Measurements from ENCODE around the gene UTP4. TPM values are rescaled to one million over a fixed set of nuclear protein-coding genes. Genes with fewer than 3 reads are reported as not detected.
A peak's percentile ranks its signal among the peaks of the same experiment; 100 is the strongest.

UTP4 gene
- total RNA-seq, 1 experiment from 2014 or later = 125 TPM

- intact Hi-C loops (cut with micrococcal nuclease) = no loop called here
- H3K27ac ChIP-seq (ENCODE audit: low read depth, low read length) = peak overlapping the region; percentile 96; the same call in 1 of the 2 replicates
- DNase-seq (ENCODE audit: low read depth, low spot score) = no peak
- no TSS peak for BruUV-seq (replicated peaks)
- H3K9me3 ChIP-seq (ENCODE audit: control insufficient read depth in 1 of 2, insufficient read depth in 1 of 2, low read depth in 1 of 2, low read length in 2 of 2) = no peaks in the 10 kb centered on the region
- H3K36me3 ChIP-seq (ENCODE audit: control insufficient read depth in 1 of 2, insufficient read depth in 2 of 2, low read length in 2 of 2) = peaks cover 19 to 55% of the 10 kb centered on the region in 2 experiments
- H3K9ac ChIP-seq (ENCODE audit: low read length) = peak overlapping the region; percentile 93
- peaks cover 98% of the 10 kb centered on the region for H3K79me2 ChIP-seq (ENCODE audit: insufficient read depth, low read length)
- peaks cover 27% of the 10 kb centered on the region; the same call in 1 of the 2 replicates for H4K20me1 ChIP-seq (ENCODE audit: insufficient read depth)
- H2AFZ ChIP-seq (ENCODE audit: low read depth, low read length, poor library complexity, severe bottlenecking) = no peak overlapping the region
- H3K9me2 ChIP-seq (ENCODE audit: insufficient read depth) = no peaks in the 10 kb centered on the region
- no peak for ATAC-seq
- H3K4me1 ChIP-seq (ENCODE audit: control insufficient read depth in 1 of 2, insufficient read depth in 2 of 2, low read length in 2 of 2) = peaks cover 12 to 20% of the 10 kb centered on the region in 2 experiments; a peak in 3 of 4 replicates
- POLR2A ChIA-PET = no interaction called here
- H3K27me3 ChIP-seq (ENCODE audit: insufficient read depth, low read length) = no peaks in the 10 kb centered on the region
- peak overlapping the region; percentile 92 for H3K4me2 ChIP-seq (ENCODE audit: low read length)
- CTCF ChIA-PET = interaction anchor here (1.8 kb wide), 1 partner anchor 17 kb away, joined by 4 read pairs; no protein-coding TSS in a partner anchor
- RAD21 ChIA-PET (ENCODE audit: low non-redundant PET in 1 of 2, low total read pairs in 2 of 2, uncharacterized antibody in 2 of 2, unreplicated experiment in 2 of 2) = no interaction called here
- H3K4me3 ChIP-seq (replicated peaks in 1 of 2; ENCODE audit: low read depth in 1 of 2, low read length in 2 of 2) = peak overlapping the region; percentile 88 to 99
- TF ChIP-seq YY1 (IDR thresholded peaks at IDR 0.05; ENCODE audit: extremely low read depth, insufficient replicate concordance, low read depth, low read length) (no peak), FOSL1 (IDR thresholded peaks at IDR 0.05; ENCODE audit: low read depth) (no peak), RAD21 (IDR thresholded peaks at IDR 0.05; ENCODE audit: low read depth) (no peak), TCF7L2 (IDR thresholded peaks at IDR 0.05; ENCODE audit: borderline replicate concordance, extremely low read depth, insufficient read depth, insufficient read length) (no peak), EGR1 (IDR thresholded peaks at IDR 0.05; ENCODE audit: low read depth) (no peak), CEBPB (IDR thresholded peaks at IDR 0.05; ENCODE audit: low read depth) (no peak), ELF1 (IDR thresholded peaks at IDR 0.05; ENCODE audit: borderline replicate concordance, low read depth) (no peak), SIN3A (IDR thresholded peaks at IDR 0.05; ENCODE audit: low read depth) (no peak), CTCF (IDR thresholded peaks at IDR 0.05 in 2 of 3, conservative IDR thresholded peaks at IDR 0.05 in 1 of 3; ENCODE audit: borderline replicate concordance in 1 of 3, insufficient read depth in 1 of 3, low read depth in 2 of 3, low read length in 2 of 3) (no peak), SRF (IDR thresholded peaks at IDR 0.05; ENCODE audit: low read depth) (no peak), EZH2 (IDR thresholded peaks at IDR 0.05) (no peak), SP1 (IDR thresholded peaks at IDR 0.05; ENCODE audit: low read depth) (no peak), POLR2AphosphoS5 (IDR thresholded peaks at IDR 0.05; ENCODE audit: low read depth, low read length) (no peak), POLR2A (IDR thresholded peaks at IDR 0.05; ENCODE audit: borderline replicate concordance, extremely low read depth, insufficient read depth, insufficient read length) (no peak), CBX3 (IDR thresholded peaks at IDR 0.05; ENCODE audit: low read depth) (no peak)
- TF ChIP-seq, protein P1, sequence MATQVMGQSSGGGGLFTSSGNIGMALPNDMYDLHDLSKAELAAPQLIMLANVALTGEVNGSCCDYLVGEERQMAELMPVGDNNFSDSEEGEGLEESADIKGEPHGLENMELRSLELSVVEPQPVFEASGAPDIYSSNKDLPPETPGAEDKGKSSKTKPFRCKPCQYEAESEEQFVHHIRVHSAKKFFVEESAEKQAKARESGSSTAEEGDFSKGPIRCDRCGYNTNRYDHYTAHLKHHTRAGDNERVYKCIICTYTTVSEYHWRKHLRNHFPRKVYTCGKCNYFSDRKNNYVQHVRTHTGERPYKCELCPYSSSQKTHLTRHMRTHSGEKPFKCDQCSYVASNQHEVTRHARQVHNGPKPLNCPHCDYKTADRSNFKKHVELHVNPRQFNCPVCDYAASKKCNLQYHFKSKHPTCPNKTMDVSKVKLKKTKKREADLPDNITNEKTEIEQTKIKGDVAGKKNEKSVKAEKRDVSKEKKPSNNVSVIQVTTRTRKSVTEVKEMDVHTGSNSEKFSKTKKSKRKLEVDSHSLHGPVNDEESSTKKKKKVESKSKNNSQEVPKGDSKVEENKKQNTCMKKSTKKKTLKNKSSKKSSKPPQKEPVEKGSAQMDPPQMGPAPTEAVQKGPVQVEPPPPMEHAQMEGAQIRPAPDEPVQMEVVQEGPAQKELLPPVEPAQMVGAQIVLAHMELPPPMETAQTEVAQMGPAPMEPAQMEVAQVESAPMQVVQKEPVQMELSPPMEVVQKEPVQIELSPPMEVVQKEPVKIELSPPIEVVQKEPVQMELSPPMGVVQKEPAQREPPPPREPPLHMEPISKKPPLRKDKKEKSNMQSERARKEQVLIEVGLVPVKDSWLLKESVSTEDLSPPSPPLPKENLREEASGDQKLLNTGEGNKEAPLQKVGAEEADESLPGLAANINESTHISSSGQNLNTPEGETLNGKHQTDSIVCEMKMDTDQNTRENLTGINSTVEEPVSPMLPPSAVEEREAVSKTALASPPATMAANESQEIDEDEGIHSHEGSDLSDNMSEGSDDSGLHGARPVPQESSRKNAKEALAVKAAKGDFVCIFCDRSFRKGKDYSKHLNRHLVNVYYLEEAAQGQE (IDR thresholded peaks at IDR 0.05; ENCODE audit: low read depth) = no peak
- TF ChIP-seq, protein P2, sequence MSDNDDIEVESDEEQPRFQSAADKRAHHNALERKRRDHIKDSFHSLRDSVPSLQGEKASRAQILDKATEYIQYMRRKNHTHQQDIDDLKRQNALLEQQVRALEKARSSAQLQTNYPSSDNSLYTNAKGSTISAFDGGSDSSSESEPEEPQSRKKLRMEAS (IDR thresholded peaks at IDR 0.05) = no peak
- TF ChIP-seq, protein P3, sequence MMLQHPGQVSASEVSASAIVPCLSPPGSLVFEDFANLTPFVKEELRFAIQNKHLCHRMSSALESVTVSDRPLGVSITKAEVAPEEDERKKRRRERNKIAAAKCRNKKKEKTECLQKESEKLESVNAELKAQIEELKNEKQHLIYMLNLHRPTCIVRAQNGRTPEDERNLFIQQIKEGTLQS (IDR thresholded peaks at IDR 0.05) = no peak
These were observed 1.0 kb downstream of the UTP4 start for GRCh38 chr16:69133373-69133954.

Data from HCT116 (cell line).